Pancreas (tissue), 10 donors: ENCODE measurements around the gene ICAM4. TPM values are rescaled to one million over a fixed set of nuclear protein-coding genes. Genes with fewer than 3 reads are reported as not detected.

Experiments
- ATAC-seq, 4 donors: fragments of 200-7000 bp; cut with Tn5 transposase; one replicate each; pipeline versions ENCODE4 v1.8.0 to v1.9.1; 2020; ENCODE audit warnings: mild to moderate bottlenecking in 4 of 4, moderate library complexity in 4 of 4
- DNase-seq, 6 donors: peaks; one replicate each; pipeline ENCODE4 v3.0.0-alpha.2; 2020
- FAIRE-seq: peaks from 2 replicates; lab custom pipeline; 2012; peaks lifted over from hg19 to GRCh38; lab: Jason Lieb, UNC
- H3K27ac ChIP-seq, 4 donors: fragments of 200-600 bp; sonication (generic); 1 replicate in 3 of 4; 2 replicates in 1 of 4; pipeline versions ENCODE4 v1.5.0 to v1.8.0; 2020
- H3K27me3 ChIP-seq, 4 donors: fragments of 200-600 bp; one replicate each; pipeline ENCODE4 v1.8.0; 2021
- H3K36me3 ChIP-seq, 3 donors: fragments of 200-600 bp; sonication (generic) in 1 of 3; one replicate each; pipeline versions ENCODE4 v1.5.0 to v1.8.0; 2020 to 2021
- H3K4me1 ChIP-seq, 3 donors: fragments of 200-600 bp; one replicate each; pipeline ENCODE4 v1.8.0; 2021
- H3K4me3 ChIP-seq, 4 donors: fragments of 200-600 bp; sonication (generic) in 2 of 4; one replicate each; pipeline versions ENCODE4 v1.5.0 to v1.8.0; 2020 to 2021
- H3K9me3 ChIP-seq, 4 donors: fragments of 200-600 bp; one replicate each; pipeline ENCODE4 v1.8.0; 2021
- WGBS, 2 donors: extraction: QIAGEN DNeasy Blood & Tissue Kit; methylation state at CpG; one replicate each; pipeline ENCODE4 v1.1.7; 2013; 5-methylcytosine and 5-hydroxymethylcytosine counted together
- intact Hi-C, 3 donors: fragments of 100-400 bp; cut with DNase I; formaldehyde crosslinking; loops; one replicate each; pipeline versions ENCODE4 v1.11.1 to v1.14.2; 2022
- polyA plus RNA-seq, 2 donors: library from polyadenylated mRNA; stranded (reverse); fragments of 200-250 nt; gene quantifications; one replicate each; pipeline ENCODE4 v1.2.3, GENCODE V29; 2013
- total RNA-seq, 6 donors: library from RNA; stranded (reverse); fragmentation: NEBNext Ultra II Directional in 4 of 6; extraction: Animal tissue kit (Norgen Biotek cat#: 25700) in 4 of 6; gene quantifications; one replicate each; pipeline versions ENCODE4 v1.2.1 to v1.2.4, GENCODE V29; 2021 to 2023
- TF ChIP-seq, protein P1 (sequence below), 4 donors: fragments of 200-600 bp; sonication (generic) in 3 of 4; IDR thresholded peaks; one replicate each; pipeline versions ENCODE4 v1.5.0 to v1.8.0; 2021; ENCODE audit warnings: antibody characterized with exemption in 4 of 4
- donor health status: healthy with polysubstance abuse.
- donor health status: DM: no; HTN: no; CAD: no; lungs with moderate emphysema.
- donor health status: DM: no; HTN: no; CAD: no.
- donor health status: control.
- donor health status: control.
- donor health status: Bipolar disorder and iron deficiency.
- donor health status: DM: yes; HTN: yes; CAD: no.
- donor health status: DM: no; HTN: no; CAD: no.
- donor health status: DM: no; HTN: no; CAD: no.
- donor health status: DM: yes; HTN: yes; CAD: no.

ICAM4 gene
- total and polyA plus RNA-seq, 8 donors = 0.13 to 0.56 (median 0.21) TPM; not detected in 2

GRCh38 chr19:10316229-10317044, 29.7 kb downstream of the ICAM4 start:
- H3K4me3 ChIP-seq = peak overlapping the region in 2 of 4 donors; percentile 73 to 78
- TF ChIP-seq, protein P1, sequence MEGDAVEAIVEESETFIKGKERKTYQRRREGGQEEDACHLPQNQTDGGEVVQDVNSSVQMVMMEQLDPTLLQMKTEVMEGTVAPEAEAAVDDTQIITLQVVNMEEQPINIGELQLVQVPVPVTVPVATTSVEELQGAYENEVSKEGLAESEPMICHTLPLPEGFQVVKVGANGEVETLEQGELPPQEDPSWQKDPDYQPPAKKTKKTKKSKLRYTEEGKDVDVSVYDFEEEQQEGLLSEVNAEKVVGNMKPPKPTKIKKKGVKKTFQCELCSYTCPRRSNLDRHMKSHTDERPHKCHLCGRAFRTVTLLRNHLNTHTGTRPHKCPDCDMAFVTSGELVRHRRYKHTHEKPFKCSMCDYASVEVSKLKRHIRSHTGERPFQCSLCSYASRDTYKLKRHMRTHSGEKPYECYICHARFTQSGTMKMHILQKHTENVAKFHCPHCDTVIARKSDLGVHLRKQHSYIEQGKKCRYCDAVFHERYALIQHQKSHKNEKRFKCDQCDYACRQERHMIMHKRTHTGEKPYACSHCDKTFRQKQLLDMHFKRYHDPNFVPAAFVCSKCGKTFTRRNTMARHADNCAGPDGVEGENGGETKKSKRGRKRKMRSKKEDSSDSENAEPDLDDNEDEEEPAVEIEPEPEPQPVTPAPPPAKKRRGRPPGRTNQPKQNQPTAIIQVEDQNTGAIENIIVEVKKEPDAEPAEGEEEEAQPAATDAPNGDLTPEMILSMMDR (IDR thresholded peaks at IDR 0.05) = no peak
- intact Hi-C loops = no loop called here
- no peaks in the 10 kb centered on the region for H3K9me3 ChIP-seq
- FAIRE-seq (no peak), ATAC-seq (peak in 3 of 4 donors; percentile 2 to 9 (median 5)), DNase-seq (peak in 2 of 6 donors; percentile 36 to 76)
- 53 to 65% methylated on average over 19 of the region's 19 CpGs for WGBS, 2 donors
- peaks cover 0 to 23% (median 10%) of the 10 kb centered on the region in 3 donors for H3K36me3 ChIP-seq
- H3K4me1 ChIP-seq = peaks cover 0 to 9% (median 4%) of the 10 kb centered on the region in 3 donors
- H3K27ac ChIP-seq = peak overlapping the region in 1 of 4 donors; percentile 15
- H3K27me3 ChIP-seq = no peaks in the 10 kb centered on the region

DNA sequence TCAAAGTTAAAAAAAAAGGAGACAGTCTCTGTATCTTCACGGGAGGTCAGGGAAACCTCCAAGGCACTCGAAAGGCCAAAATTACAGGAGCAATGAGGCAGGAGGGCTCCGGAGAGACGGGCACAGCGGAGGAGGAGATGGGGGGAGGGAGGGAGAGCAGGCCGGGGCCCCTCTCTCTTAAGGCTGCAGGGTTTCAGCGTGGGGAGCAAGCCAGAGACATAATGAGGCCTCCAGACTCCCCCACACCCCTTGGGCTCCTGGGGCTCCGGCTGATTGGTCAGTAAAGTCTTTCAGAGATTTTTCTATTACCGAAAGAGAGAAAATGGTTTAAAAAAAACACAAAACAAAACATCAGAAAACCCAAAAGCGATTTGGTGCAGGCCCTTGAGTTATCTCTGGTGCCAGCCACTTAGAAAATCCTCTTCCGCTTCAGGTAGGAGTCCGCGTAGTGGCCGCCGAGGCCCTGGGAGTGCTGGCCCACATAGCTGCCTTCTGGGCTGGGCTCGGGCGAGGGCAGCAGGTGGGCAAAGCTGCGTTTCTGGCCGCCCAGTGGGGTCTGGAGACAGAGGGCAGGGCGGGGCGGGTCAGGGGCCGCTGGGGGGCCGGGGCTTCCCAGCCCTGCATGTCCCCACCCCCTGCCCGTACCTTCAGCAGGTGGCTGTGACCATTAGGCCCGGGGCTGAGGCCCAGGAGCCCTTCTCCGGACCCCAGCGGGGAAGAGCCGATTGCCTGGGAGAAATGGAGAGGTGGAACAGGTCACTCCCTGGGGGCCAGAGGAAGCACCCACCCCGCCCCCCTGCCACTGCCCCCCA, 30.5 kb downstream of the ICAM4 start:
- no peak for ATAC-seq
- TF ChIP-seq, protein P1 (IDR thresholded peaks at IDR 0.05) = no peak
- H3K36me3 ChIP-seq = peaks cover 0 to 24% (median 10%) of the 10 kb centered on the region in 3 donors
- no peaks in the 10 kb centered on the region for H3K9me3 ChIP-seq
- intact Hi-C loops = no loop called here
- no peak for FAIRE-seq
- 87% methylated on average over 24 to 29 of the region's 29 CpGs for WGBS, 2 donors
- H3K4me3 ChIP-seq = no peak overlapping the region
- DNase-seq = no peak
- H3K27ac ChIP-seq = no peak overlapping the region
- peaks cover 0 to 9% (median 4%) of the 10 kb centered on the region in 3 donors for H3K4me1 ChIP-seq
- no peaks in the 10 kb centered on the region for H3K27me3 ChIP-seq

DNA sequence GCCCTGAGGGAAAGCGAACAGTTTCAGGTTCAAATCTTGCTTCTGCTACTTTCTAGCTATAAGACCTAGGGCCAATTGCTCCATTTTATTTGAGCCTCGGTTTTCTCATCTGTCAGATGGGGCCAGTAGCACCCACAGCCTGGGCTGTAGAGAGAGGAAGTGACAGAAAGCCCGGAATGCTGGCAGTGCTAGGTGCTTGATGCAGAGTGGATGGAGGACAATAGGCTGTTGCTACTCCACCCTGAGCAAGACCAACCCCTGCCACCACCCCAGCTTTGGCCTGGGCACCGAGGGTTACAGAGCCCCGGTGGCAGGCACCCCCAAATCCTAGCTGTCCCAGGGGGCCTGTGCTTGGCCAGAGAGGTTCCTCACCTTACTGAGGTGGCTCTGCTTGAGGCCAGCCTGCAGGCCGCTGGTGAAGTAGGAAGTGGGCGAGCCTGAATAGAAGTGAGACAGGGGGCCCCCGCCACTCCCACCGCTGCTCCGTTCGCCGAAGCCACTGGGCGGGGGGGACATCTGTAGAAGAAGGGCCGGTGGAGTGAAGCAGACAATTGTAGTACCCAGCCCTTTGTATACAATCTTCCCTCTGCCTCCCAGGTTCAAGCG, 31.2 kb downstream of the ICAM4 start:
- no peak for ATAC-seq
- 95% methylated on average over 15 of the region's 15 CpGs for WGBS, 2 donors
- no peak for FAIRE-seq

DNA sequence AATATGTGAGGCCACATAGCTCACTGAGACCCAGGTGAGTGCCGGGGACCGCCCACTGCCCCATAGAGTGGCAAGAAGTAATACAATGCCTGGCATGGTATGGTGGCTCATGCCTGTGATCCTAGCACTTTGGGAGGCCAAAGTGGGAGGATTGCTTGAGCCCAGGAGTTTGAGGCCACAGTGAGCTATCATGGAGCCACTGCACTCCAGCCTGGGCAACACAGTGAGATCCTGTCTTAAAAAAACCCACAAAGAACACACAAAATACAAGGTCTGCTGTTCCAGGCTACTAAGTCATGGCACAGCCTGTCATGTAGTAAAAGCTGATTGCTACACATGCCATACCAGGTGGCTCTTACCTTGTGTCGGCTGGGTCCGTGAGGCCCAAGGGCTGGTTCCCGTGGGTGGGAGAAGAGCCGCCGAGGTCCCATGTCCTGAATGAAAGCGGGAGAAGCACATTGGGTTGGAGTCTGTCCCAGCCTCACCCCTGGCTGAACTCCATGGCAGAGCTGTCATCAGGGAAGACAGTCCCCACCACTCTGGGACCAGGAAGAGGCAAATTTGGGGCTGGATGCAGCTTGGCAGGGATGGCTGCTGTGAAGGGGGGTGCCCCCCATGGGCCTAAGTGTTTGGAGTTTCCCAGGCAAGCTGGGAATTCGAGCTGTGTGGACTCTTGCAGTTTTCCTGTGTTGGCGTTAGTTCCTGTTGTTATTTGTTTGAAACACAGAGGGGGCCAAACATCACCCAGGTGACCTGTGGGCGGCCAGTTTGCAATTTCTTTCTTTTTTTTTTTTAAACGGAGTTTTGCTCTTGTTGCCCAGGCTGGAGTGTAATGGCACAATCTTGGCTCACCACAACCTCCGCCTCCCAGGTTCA, 32.3 kb downstream of the ICAM4 start:
- Histone ChIP-seq H3K4me3 (no peak overlapping the region), H3K9me3 (no peaks in the 10 kb centered on the region), H3K36me3 (peaks cover 0 to 36% (median 10%) of the 10 kb centered on the region in 3 donors), H3K27ac (no peak overlapping the region), H3K4me1 (peaks cover 0 to 9% (median 4%) of the 10 kb centered on the region in 3 donors), H3K27me3 (no peaks in the 10 kb centered on the region)
- WGBS, 2 donors = 90 to 91% methylated on average over 13 of the region's 13 CpGs
- intact Hi-C loops = no loop called here
- DNase-seq (no peak), ATAC-seq (no peak), FAIRE-seq (no peak)
- TF ChIP-seq, protein P1 (IDR thresholded peaks at IDR 0.05) = no peak

More for the DNA sequence above, 31.2 kb downstream of the ICAM4 start:
- peaks cover 0 to 30% (median 10%) of the 10 kb centered on the region in 3 donors for H3K36me3 ChIP-seq
- no peaks in the 10 kb centered on the region for H3K9me3 ChIP-seq
- no peak overlapping the region for H3K27ac ChIP-seq
- H3K27me3 ChIP-seq = no peaks in the 10 kb centered on the region
- no peak for DNase-seq
- H3K4me3 ChIP-seq = no peak overlapping the region
- TF ChIP-seq, protein P1 (IDR thresholded peaks at IDR 0.05) = no peak
- H3K4me1 ChIP-seq = peaks cover 0 to 9% (median 4%) of the 10 kb centered on the region in 3 donors
- intact Hi-C loops = no loop called here
